Right lobe of liver (tissue), 6 donors: ENCODE data around the gene FAAP20. TPM values are rescaled to one million over a fixed set of nuclear protein-coding genes. Genes with fewer than 3 reads are reported as not detected.

ENCODE experiments used
- ATAC-seq, 4 donors: fragments of 200-7000 bp; cut with Tn5 transposase; one replicate each; pipeline ENCODE4 v1.9.1; 2020; ENCODE audit warnings: mild to moderate bottlenecking in 4 of 4, moderate library complexity in 4 of 4
- DNase-seq, 3 donors: peaks; one replicate each; pipeline ENCODE4 v3.0.0-alpha.2; 2020
- H3K27ac ChIP-seq, 3 donors: fragments of 200-600 bp; one replicate each; pipeline ENCODE4 v1.8.0; 2022
- H3K27me3 ChIP-seq, 2 donors: fragments of 200-600 bp; one replicate each; pipeline ENCODE4 v1.8.0; 2022
- H3K36me3 ChIP-seq, 4 donors: fragments of 200-600 bp; sonication (generic) in 1 of 4; one replicate each; pipeline versions ENCODE4 v1.5.1 to v1.8.0; 2017 to 2022; ENCODE audit warnings: control low read depth in 1 of 4
- H3K4me1 ChIP-seq, 4 donors: fragments of 200-600 bp; sonication (generic) in 1 of 4; one replicate each; pipeline versions ENCODE4 v1.5.1 to v1.8.0; 2017 to 2022; ENCODE audit warnings: control low read depth in 1 of 4
- H3K4me3 ChIP-seq, 3 donors: fragments of 200-600 bp; one replicate each; pipeline ENCODE4 v1.8.0; 2022
- H3K9me3 ChIP-seq, 4 donors: fragments of 200-600 bp; sonication (generic) in 1 of 4; one replicate each; pipeline versions ENCODE4 v1.5.1 to v1.8.0; 2017 to 2022; ENCODE audit warnings: control low read depth in 1 of 4
- POLR2A ChIP-seq: fragments of 450-650 bp; IDR thresholded peaks from one replicate; pipeline ENCODE4 v1.6.1; 2017; ENCODE audit warnings: antibody characterized with exemption, mild to moderate bottlenecking
- WGBS: methylation state at CpG from one replicate; pipeline ENCODE4 v1.1.6; 2018; ENCODE audit warnings: low coverage, low lambda C conversion rate; ENCODE audit not compliant: insufficient coverage; ENCODE audit errors: missing lambda C conversion rate; 5-methylcytosine and 5-hydroxymethylcytosine counted together
- intact Hi-C, 2 donors: fragments of 100-400 bp; cut with DNase I; formaldehyde crosslinking; loops; one replicate each; pipeline versions ENCODE4 v1.11.2 to v1.14.1; 2022
- total RNA-seq, 6 experiments: library from RNA; depleted of rRNA in 2 of 6; stranded (reverse); fragments of >200 nt in 2 of 6; fragmentation: NEBNext Ultra II Directional in 3 of 6; extraction: Animal tissue kit (Norgen Biotek cat#: 25700) in 3 of 6; gene quantifications; one replicate each; pipeline versions ENCODE4 v1.1.0 to v1.2.4, GENCODE V29; 2016 to 2023
- TF ChIP-seq, protein P1 (sequence below), 4 donors: fragments of 200-600 bp in 3 of 4; fragments of 450-650 bp in 1 of 4; IDR thresholded peaks; one replicate each; pipeline versions ENCODE4 v1.5.1 to v1.8.0; 2016 to 2022; ENCODE audit warnings: antibody characterized with exemption in 4 of 4, mild to moderate bottlenecking in 2 of 4
- donor health status: DM: no; HTN: yes; CAD: no.
- donor health status: DM: no; HTN: no; CAD: no.
- donor health status: DM: no; HTN: no; CAD: no.
- donor health status: DM: no; HTN: yes; CAD: no.
- donor health status: DM: no; HTN: yes; CAD: no.

The FAAP20 gene
- total RNA-seq, 6 experiments from 2014 or later, result 18.9 to 26.0 (median 24.4) TPM

DNA sequence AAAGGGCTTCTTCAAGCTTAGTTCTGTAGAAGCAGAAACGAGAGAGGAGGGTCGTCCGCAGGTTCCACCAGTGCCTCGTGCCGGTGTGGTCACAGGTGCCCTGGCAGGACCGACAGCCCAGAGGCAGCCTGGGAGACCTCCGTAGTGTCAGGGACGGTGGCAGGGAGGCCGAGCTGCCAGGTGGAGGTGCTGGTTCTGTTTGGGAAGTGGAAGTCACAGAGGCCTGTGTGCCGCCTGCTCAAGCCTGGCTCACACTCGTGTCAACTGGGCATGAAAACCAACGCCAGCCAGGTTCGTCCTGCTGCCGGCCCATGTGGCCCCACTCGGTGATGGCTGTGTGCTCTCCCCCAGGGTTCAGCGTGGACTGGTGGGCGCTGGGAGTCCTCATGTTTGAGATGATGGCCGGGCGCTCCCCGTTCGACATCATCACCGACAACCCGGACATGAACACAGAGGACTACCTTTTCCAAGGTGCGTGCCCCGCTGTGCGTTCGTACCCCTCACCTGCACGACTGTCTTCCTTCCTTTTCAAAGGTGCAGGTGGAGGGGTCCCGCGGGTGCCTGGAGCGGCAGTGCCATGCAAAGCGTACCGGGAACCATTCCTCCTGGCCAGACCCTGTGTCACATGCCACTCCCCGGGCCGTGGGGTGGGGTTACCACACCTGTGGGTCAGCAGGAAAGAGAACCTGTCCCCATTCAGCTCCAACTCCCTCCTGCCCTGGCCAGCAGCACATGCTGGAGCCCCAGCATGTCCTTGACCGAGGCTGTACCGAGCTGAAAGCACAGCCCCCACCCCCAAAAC, 20.8 kb downstream of the FAAP20 start:
- Histone ChIP-seq H3K9me3 (no peaks in the 10 kb centered on the region), H3K27me3 (no peaks in the 10 kb centered on the region), H3K4me3 (no peak overlapping the region), H3K27ac (no peak overlapping the region), H3K36me3 (no peaks in the 10 kb centered on the region), H3K4me1 (no peaks in the 10 kb centered on the region)
- intact Hi-C loops, result no loop called here
- TF ChIP-seq POLR2A, result no peak
- TF ChIP-seq, protein P1, sequence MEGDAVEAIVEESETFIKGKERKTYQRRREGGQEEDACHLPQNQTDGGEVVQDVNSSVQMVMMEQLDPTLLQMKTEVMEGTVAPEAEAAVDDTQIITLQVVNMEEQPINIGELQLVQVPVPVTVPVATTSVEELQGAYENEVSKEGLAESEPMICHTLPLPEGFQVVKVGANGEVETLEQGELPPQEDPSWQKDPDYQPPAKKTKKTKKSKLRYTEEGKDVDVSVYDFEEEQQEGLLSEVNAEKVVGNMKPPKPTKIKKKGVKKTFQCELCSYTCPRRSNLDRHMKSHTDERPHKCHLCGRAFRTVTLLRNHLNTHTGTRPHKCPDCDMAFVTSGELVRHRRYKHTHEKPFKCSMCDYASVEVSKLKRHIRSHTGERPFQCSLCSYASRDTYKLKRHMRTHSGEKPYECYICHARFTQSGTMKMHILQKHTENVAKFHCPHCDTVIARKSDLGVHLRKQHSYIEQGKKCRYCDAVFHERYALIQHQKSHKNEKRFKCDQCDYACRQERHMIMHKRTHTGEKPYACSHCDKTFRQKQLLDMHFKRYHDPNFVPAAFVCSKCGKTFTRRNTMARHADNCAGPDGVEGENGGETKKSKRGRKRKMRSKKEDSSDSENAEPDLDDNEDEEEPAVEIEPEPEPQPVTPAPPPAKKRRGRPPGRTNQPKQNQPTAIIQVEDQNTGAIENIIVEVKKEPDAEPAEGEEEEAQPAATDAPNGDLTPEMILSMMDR (IDR thresholded peaks at IDR 0.05), result no peak
- DNase-seq, result no peak
- WGBS, result 85% methylated on average over 14 of the region's 37 CpGs
- ATAC-seq, result no peak

DNA sequence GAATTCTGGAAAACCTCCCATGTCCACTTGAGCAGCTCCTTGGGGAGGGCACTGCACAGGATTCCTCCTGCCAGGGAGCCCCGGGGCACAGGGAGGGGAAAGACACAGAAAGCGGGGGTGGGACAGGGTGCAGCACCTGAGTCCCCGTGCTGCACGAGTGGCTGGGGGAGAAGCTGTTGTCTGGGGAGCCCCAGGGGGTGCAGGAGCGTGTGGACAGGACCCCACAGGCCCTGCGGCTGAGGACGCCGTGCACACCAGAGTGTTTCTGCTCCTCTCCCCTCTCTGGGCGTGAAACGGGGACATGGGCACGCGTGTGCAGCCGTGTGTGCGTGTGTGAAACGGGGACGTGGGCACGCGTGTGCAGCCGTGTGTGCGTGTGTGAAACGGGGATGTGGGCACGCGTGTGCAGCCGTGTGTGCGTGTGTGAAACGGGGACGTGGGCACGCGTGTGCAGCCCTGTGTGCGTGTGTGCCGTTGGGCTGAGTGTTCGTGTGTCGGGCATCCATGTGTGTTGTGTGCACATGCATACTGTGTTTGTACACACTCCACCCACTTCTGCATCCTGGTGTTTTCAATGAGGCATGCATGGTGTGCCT, 21.9 kb downstream of the FAAP20 start:
- H3K27ac ChIP-seq, result no peak overlapping the region
- intact Hi-C loops, result no loop called here
- H3K4me3 ChIP-seq, result no peak overlapping the region
- no peaks in the 10 kb centered on the region for H3K4me1 ChIP-seq
- no peak for TF ChIP-seq POLR2A
- TF ChIP-seq, protein P1 (IDR thresholded peaks at IDR 0.05), result no peak
- ATAC-seq (no peak), DNase-seq (no peak)
- 93% methylated on average over 28 of the region's 33 CpGs for WGBS
- H3K9me3 ChIP-seq, result no peaks in the 10 kb centered on the region
- H3K36me3 ChIP-seq, result no peaks in the 10 kb centered on the region
- H3K27me3 ChIP-seq, result no peaks in the 10 kb centered on the region

DNA sequence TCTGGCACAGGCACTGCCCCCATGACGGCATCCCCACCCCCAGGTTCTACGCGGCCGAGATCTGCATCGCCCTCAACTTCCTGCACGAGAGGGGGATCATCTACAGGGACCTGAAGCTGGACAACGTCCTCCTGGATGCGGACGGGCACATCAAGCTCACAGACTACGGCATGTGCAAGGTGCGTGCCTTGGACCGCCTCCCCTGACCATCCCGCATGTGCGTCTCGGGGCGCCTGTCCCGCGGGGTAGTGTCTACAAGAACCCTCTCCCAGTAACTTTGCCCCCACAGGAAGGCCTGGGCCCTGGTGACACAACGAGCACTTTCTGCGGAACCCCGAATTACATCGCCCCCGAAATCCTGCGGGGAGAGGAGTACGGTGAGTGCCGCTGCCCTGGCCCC, 22.6 kb downstream of the FAAP20 start:
- H3K27ac ChIP-seq, result no peak overlapping the region
- no peaks in the 10 kb centered on the region for H3K9me3 ChIP-seq
- no peak overlapping the region for H3K4me3 ChIP-seq
- H3K4me1 ChIP-seq, result no peaks in the 10 kb centered on the region
- no peaks in the 10 kb centered on the region for H3K27me3 ChIP-seq
- intact Hi-C loops, result no loop called here
- ATAC-seq (no peak), DNase-seq (no peak)
- no peaks in the 10 kb centered on the region for H3K36me3 ChIP-seq
- WGBS, result 100% methylated on average over 2 of the region's 26 CpGs
- TF ChIP-seq POLR2A, result no peak
- TF ChIP-seq, protein P1 (IDR thresholded peaks at IDR 0.05), result no peak

DNA sequence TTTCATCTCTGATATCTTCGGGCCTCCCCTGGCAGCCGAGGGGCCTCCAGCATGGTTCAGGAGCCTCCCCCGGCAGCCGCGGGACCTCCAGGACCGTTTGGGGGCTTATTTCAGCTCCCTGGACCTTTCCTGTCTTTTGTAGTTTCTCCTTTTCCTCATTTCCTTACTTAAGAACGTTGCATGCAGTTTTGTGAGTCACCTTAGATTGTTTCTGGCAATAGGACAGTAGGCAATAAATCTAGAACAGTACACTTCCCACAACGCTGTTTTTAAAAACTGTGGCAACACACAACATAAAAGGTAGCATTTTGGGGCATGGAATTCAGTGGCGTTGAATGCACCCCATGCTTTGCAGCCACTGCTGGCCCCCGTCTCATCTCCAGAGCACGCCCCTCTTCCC, 24.4 kb downstream of the FAAP20 start:
- TF ChIP-seq, protein P1 (IDR thresholded peaks at IDR 0.05), result no peak
- no peak for TF ChIP-seq POLR2A
- Histone ChIP-seq H3K4me3 (no peak overlapping the region), H3K36me3 (no peaks in the 10 kb centered on the region), H3K4me1 (no peaks in the 10 kb centered on the region), H3K27me3 (no peaks in the 10 kb centered on the region), H3K9me3 (no peaks in the 10 kb centered on the region), H3K27ac (no peak overlapping the region)
- no peak for DNase-seq
- no peak for ATAC-seq
- WGBS, result 74% methylated on average over 6 of the region's 11 CpGs
- intact Hi-C loops, result no loop called here
